Fibroblast of the aortic adventitia (primary cell): ENCODE data around the gene RAB14. TPM values are rescaled to one million over a fixed set of nuclear protein-coding genes. Genes with fewer than 3 reads are reported as not detected.
A peak's percentile ranks its signal among the peaks of the same experiment; 100 is the strongest.

Experiments used
- DNase-seq: peaks from one replicate; pipeline ENCODE4 v3.0.0-alpha.2; 2010; ENCODE audit warnings: low read depth
- H3K4me3 ChIP-seq: 2 replicates; pipeline ENCODE4 v1.5.1; 2011; ENCODE audit warnings: low read depth, mild to moderate bottlenecking, control low read depth, low read length, moderate library complexity
- CTCF ChIP-seq: IDR thresholded peaks from 2 replicates; pipeline ENCODE4 v1.5.1; 2011; ENCODE audit warnings: mild to moderate bottlenecking, low read length, control low read depth, inconsistent platforms; ENCODE audit not compliant: insufficient read depth
- total RNA-seq: library from RNA; depleted of rRNA; stranded (reverse); fragments of >200 nt; gene quantifications from 2 replicates; pipeline ENCODE4 v1.2.3, GENCODE V29; 2012; ENCODE audit warnings: low replicate concordance

The RAB14 gene
- 24.0 and 47.8 TPM in 2 replicates for total RNA-seq

- H3K4me3 ChIP-seq, result peak within 1 kb of the TSS; percentile 85
- DNase-seq, result peak; percentile 97
- TF ChIP-seq CTCF, result peak; percentile 62
Measured at GRCh38 chr9:121201738-121202533, at the start of gene RAB14. TSS of gene RAB14 (minus strand) at chr9:121201869. CDS start at chr9:121193412, 8,457 bp downstream.

GRCh38 chr9:121249563-121249962, 47.9 kb upstream of the RAB14 start:
- no peak for DNase-seq
- TF ChIP-seq CTCF, result no peak

GRCh38 chr9:121246821-121247561, 45.3 kb upstream of the RAB14 start:
- peak; percentile 89 for DNase-seq
- no peak for TF ChIP-seq CTCF
- H3K4me3 ChIP-seq, result no peak overlapping the region

More at GRCh38 chr9:121249563-121249962, 47.9 kb upstream of the RAB14 start:
- no peak overlapping the region for H3K4me3 ChIP-seq

GRCh38 chr9:121242959-121243346, 41.3 kb upstream of the RAB14 start:
- peak; percentile 78 for DNase-seq
- H3K4me3 ChIP-seq, result no peak overlapping the region
- TF ChIP-seq CTCF, result peak; percentile 11

- TF ChIP-seq CTCF, result no peak
- peak; percentile 75 for DNase-seq
- no peak overlapping the region for H3K4me3 ChIP-seq
Measured at GRCh38 chr9:121242219-121242958, 40.7 kb upstream of the RAB14 start.

- no peak for DNase-seq
- no peak for TF ChIP-seq CTCF
Measured at GRCh38 chr9:121240472-121241135, 38.9 kb upstream of the RAB14 start.

More at GRCh38 chr9:121240472-121241135, 38.9 kb upstream of the RAB14 start:
- no peak overlapping the region for H3K4me3 ChIP-seq
